ENCODE data around the gene RETREG1. TPM values are rescaled to one million over a fixed set of nuclear protein-coding genes. Genes with fewer than 3 reads are reported as not detected.

The RETREG1 gene
- total and polyA plus RNA-seq, 2 donors (not counting 3 experiments of a cell fraction or from before 2014, with no cell fraction given): 0.46 TPM; not detected in 1

- H3K9me3 ChIP-seq (replicated peaks; ENCODE audit: control insufficient read depth, insufficient read depth, low read length): no peaks in the 10 kb centered on the region
- dilution Hi-C loops (cut with MboI; ENCODE audit: extremely low pct_ligation_motif_present, low sequenced_read_pairs): no loop called here
- H3K9me1 ChIP-seq (replicated peaks; ENCODE audit: control insufficient read depth, extremely low read depth, insufficient read depth, low read length): no peaks in the 10 kb centered on the region
- no TSS peak for BruUV-seq (replicated peaks)
- no peak for TF ChIP-seq MAX (IDR thresholded peaks at IDR 0.05; ENCODE audit: insufficient read depth, insufficient read length)
- TF ChIP-seq CTCF (IDR thresholded peaks at IDR 0.05; ENCODE audit: extremely low read depth in 1 of 2, insufficient read depth in 1 of 2, low read depth in 1 of 2, low read length in 2 of 2): no peak
- TF ChIP-seq EZH2 (IDR thresholded peaks at IDR 0.05; ENCODE audit: borderline replicate concordance, low read depth, low read length, severe bottlenecking): no peak
- no peak overlapping the region for H3K4me2 ChIP-seq (ENCODE audit: insufficient read depth, low read length)
- H3K27ac ChIP-seq (ENCODE audit: insufficient read depth, low read depth, low read length): no peak overlapping the region
- H3K9ac ChIP-seq (replicated peaks; ENCODE audit: extremely low read depth, insufficient read depth, low read length): no peak overlapping the region
- H3K27me3 ChIP-seq (ENCODE audit: control insufficient read depth in 2 of 2, insufficient read depth in 2 of 2, low read length in 2 of 2): peaks cover 5 to 11% of the 10 kb centered on the region in 2 experiments
- no peak for FAIRE-seq
- CTCF ChIA-PET: interaction anchor here (1.3 kb wide), 1 partner anchor 29 kb away, joined by 3 read pairs; no protein-coding TSS in a partner anchor
- H3K4me1 ChIP-seq (ENCODE audit: control insufficient read depth, extremely low read depth, insufficient read depth, low read length): no peaks in the 10 kb centered on the region
- H2AFZ ChIP-seq (ENCODE audit: low read depth, low read length): no peak overlapping the region
- intact Hi-C loops (cut with micrococcal nuclease): no loop called here
- H3K4me3 ChIP-seq (replicated peaks in 1 of 3; ENCODE audit: insufficient read depth in 1 of 3, low read depth in 1 of 3, low read length in 3 of 3): no peak overlapping the region
- H4K20me1 ChIP-seq (replicated peaks; ENCODE audit: control insufficient read depth, extremely low read depth, insufficient read depth, low read length): no peaks in the 10 kb centered on the region
- POLR2A ChIA-PET: no interaction called here
- no peaks in the 10 kb centered on the region for H3K36me3 ChIP-seq (ENCODE audit: control insufficient read depth in 2 of 2, extremely low read depth in 1 of 2, insufficient read depth in 2 of 2, low read length in 2 of 2)
- no peak for DNase-seq (ENCODE audit: low read depth, low spot score)
- no peaks in the 10 kb centered on the region for H3K79me2 ChIP-seq (ENCODE audit: control insufficient read depth, insufficient read depth, low read length)
Measured at GRCh38 chr5:16486711-16487111, 130.1 kb downstream of the RETREG1 start.

- dilution Hi-C loops (cut with MboI; ENCODE audit: extremely low pct_ligation_motif_present, low sequenced_read_pairs): no loop called here
- Histone ChIP-seq H3K79me2 (ENCODE audit: control insufficient read depth, insufficient read depth, low read length) (no peaks in the 10 kb centered on the region), H3K4me3 (replicated peaks in 1 of 3; ENCODE audit: insufficient read depth in 1 of 3, low read depth in 1 of 3, low read length in 3 of 3) (no peak overlapping the region), H3K36me3 (ENCODE audit: control insufficient read depth in 2 of 2, extremely low read depth in 1 of 2, insufficient read depth in 2 of 2, low read length in 2 of 2) (no peaks in the 10 kb centered on the region), H3K9ac (replicated peaks; ENCODE audit: extremely low read depth, insufficient read depth, low read length) (no peak overlapping the region), H3K4me1 (ENCODE audit: control insufficient read depth, extremely low read depth, insufficient read depth, low read length) (no peaks in the 10 kb centered on the region), H3K27ac (ENCODE audit: insufficient read depth, low read depth, low read length) (no peak overlapping the region), H2AFZ (ENCODE audit: low read depth, low read length) (no peak overlapping the region), H4K20me1 (replicated peaks; ENCODE audit: control insufficient read depth, extremely low read depth, insufficient read depth, low read length) (no peaks in the 10 kb centered on the region), H3K9me3 (replicated peaks; ENCODE audit: control insufficient read depth, insufficient read depth, low read length) (no peaks in the 10 kb centered on the region), H3K27me3 (ENCODE audit: control insufficient read depth in 2 of 2, insufficient read depth in 2 of 2, low read length in 2 of 2) (peaks cover 5 to 11% of the 10 kb centered on the region in 2 experiments), H3K9me1 (replicated peaks; ENCODE audit: control insufficient read depth, extremely low read depth, insufficient read depth, low read length) (no peaks in the 10 kb centered on the region), H3K4me2 (ENCODE audit: insufficient read depth, low read length) (no peak overlapping the region)
- no peak for FAIRE-seq
- ChIA-PET CTCF (interaction anchor here (1.4 to 1.5 kb wide), 2 partner anchors 729 to 730 kb away, joined by 3 read pairs; no protein-coding TSS in a partner anchor), POLR2A (no interaction called here)
- no peak for TF ChIP-seq POLR2A (IDR thresholded peaks at IDR 0.05; ENCODE audit: low read depth, low read length)
- TF ChIP-seq FOS (IDR thresholded peaks at IDR 0.05; ENCODE audit: borderline replicate concordance, insufficient read depth, low read length): no peak
- TF ChIP-seq EZH2 (IDR thresholded peaks at IDR 0.05; ENCODE audit: borderline replicate concordance, low read depth, low read length, severe bottlenecking): no peak
- no peak for TF ChIP-seq CTCF (IDR thresholded peaks at IDR 0.05; ENCODE audit: extremely low read depth in 1 of 2, insufficient read depth in 1 of 2, low read depth in 1 of 2, low read length in 2 of 2)
- TF ChIP-seq GATA2 (IDR thresholded peaks at IDR 0.05; ENCODE audit: insufficient read depth, insufficient read length, low read depth, low read length): no peak
- TF ChIP-seq MYC (IDR thresholded peaks at IDR 0.05; ENCODE audit: low read depth, low read length): no peak
- TF ChIP-seq POLR2AphosphoS5 (IDR thresholded peaks at IDR 0.05; ENCODE audit: insufficient read depth, low read depth, low read length): no peak
- no peak for TF ChIP-seq JUN (IDR thresholded peaks at IDR 0.05; ENCODE audit: borderline replicate concordance, insufficient read depth, insufficient read length, low read depth)
- TF ChIP-seq MAX (IDR thresholded peaks at IDR 0.05; ENCODE audit: insufficient read depth, insufficient read length): no peak
- intact Hi-C loops (cut with micrococcal nuclease): no loop called here
- DNase-seq (ENCODE audit: low read depth, low spot score): no peak
- no TSS peak for BruUV-seq (replicated peaks)
Measured at GRCh38 chr5:16485656-16486055, 131.1 kb downstream of the RETREG1 start.
